ENCODE results near the gene TXK.
"Not testable (repeated sequence)": the region's sequence is repeated elsewhere in the genome, so short reads cannot be mapped to it uniquely, and the experiment has no call there.

TXK gene

DNA sequence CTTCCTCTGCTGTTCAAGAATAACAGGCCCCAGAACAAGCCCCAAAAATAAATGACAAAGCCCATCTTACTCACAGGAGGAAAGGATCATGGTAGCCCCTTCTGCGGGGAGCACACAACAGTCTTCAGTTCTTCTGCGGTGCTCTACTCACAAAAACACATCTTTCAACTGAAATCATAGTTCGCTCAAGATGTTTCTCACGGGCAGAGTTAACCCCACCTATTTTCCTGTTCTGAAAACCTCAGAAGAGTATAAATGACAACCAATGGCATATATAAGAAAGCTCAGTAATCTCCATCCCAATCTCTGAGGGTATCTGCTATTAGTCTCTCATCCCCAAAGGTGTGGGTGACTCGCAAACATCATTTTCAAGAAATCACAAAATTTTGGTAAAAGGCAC is at the start of gene TXK:
Gene TXK, minus strand, starts transcription at position 170 of the 400 bp plus-strand sequence. Its CDS starts 80 bp downstream, at position 90.
- ATAC-seq (peak; percentile 64), DNase-seq (ENCODE audit: low spot score in 2 of 2) (no peak)
- Mint-ChIP-seq H3K4me1 (peaks cover 69% of the 10 kb centered on the region), H3K9me3 (no peaks in the 10 kb centered on the region), H3K4me3 (peak within 1 kb of the TSS; percentile 64), H3K36me3 (peaks cover 22% of the 10 kb centered on the region), H3K27ac (peak within 1 kb of the TSS; percentile 93)

- Mint-ChIP-seq H3K36me3 (no peaks in the 10 kb centered on the region), H3K4me1 (peaks cover 15% of the 10 kb centered on the region), H3K27ac (no peak overlapping the region), H3K4me3 (no peak overlapping the region), H3K9me3 (peaks cover 7% of the 10 kb centered on the region)
- peak; percentile 78 for ATAC-seq
- DNase-seq (ENCODE audit: low spot score in 2 of 2) = no peak
Measured at GRCh38 chr4:48180234-48180633, 46.2 kb upstream of the TXK start.

DNA sequence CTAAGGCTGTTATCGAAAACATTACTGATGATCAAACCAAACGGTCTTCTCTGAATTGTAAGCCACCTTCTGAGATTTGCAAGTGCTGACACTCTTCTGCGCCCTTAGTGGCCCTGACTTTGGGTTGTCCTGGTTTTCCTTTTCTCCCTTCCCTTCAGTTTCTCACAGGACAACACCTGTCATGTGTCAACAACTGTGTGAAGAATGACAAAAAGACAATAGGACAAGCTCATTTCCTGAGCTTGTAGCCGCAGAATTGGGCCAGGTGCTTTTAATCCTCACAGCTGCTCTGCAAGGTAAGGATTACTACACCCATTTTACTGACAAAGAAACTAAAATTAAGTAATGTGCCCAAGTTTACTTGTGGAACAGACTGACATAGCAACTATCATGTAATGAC is 44.9 kb upstream of the TXK start:
- Mint-ChIP-seq H3K4me1 (peaks cover 15% of the 10 kb centered on the region), H3K27ac (no peak overlapping the region), H3K36me3 (no peaks in the 10 kb centered on the region), H3K4me3 (no peak overlapping the region), H3K9me3 (peaks cover 7% of the 10 kb centered on the region)
- ATAC-seq (no peak), DNase-seq (ENCODE audit: low spot score in 2 of 2) (no peak)

- H3K4me1 Mint-ChIP-seq = peaks cover 20% of the 10 kb centered on the region
- ATAC-seq = no peak
- H3K4me3 Mint-ChIP-seq = no peak overlapping the region
- H3K9me3 Mint-ChIP-seq = peaks cover 7% of the 10 kb centered on the region
- no peaks in the 10 kb centered on the region for H3K36me3 Mint-ChIP-seq
- no peak for DNase-seq (ENCODE audit: low spot score in 2 of 2)
- no peak overlapping the region for H3K27ac Mint-ChIP-seq
Measured at GRCh38 chr4:48175806-48176205, 41.8 kb upstream of the TXK start.

DNA sequence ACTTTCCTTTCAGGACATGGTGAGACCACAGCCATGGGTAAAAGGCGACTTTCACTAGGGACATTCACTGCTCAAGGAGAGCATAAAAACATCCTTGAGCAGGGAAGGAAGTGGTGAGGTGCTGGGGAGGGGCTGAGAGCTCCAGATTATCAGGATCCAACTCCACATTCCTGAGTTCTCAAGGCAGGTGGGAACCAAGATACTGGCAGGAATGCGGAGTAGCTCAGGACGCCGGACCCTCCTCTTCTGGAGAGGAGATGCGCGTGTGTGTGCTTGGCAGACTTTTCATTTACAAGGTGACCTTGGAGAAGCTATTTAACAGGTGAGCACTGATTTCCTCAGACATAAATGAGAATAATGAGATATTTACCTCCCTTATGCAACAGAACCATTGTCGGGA is 41.3 kb upstream of the TXK start:
- no peaks in the 10 kb centered on the region for H3K36me3 Mint-ChIP-seq
- peaks cover 15% of the 10 kb centered on the region for H3K4me1 Mint-ChIP-seq
- DNase-seq (ENCODE audit: low spot score in 2 of 2) (no peak), ATAC-seq (no peak)
- H3K4me3 Mint-ChIP-seq = no peak overlapping the region
- H3K27ac Mint-ChIP-seq = no peak overlapping the region
- H3K9me3 Mint-ChIP-seq = peaks cover 7% of the 10 kb centered on the region

DNA sequence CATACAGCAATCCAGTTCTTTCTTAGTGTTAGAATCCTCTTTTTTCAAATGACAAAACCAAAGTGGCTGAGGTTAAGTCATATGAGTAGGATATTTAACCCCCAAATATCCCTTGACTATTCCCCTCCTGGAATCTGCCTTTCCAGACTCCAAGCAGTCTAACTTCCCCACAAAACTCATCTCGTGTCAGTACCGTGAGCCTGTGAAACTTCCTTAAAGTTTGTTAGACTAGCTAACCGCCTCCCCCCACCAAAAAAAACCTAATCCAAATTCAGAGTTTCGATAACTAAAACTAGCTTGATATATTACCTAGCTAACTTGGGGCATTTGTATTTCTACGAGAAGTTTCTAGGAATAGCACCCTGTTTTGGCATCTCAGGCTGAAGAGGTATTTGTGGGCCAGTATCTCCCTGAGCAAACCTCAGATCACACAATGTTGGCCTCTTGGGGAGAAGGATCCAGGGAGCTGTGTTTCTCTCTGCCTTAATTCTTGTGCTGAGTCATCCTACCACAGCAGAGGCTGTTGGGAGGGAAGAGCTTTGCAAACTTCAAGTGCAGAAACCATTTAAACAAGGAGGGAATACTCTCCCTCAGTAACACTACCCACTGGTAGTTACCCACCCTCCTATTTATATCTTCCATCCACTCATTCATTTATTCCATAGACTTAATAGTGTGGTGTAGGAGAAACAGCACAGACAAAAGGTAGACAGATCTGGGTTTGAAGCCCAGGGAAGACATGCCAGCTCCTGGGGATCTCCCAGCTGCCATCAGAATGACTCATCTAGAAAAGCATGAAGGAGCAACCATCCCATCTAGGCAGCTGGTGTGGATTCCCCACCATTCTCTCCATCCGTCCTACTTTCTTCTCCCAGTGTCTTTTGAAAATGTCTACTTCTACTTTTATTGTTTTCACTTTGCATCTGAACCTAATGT is 39.3 kb upstream of the TXK start:
- H3K9me3 Mint-ChIP-seq = peaks cover 7% of the 10 kb centered on the region
- H3K36me3 Mint-ChIP-seq = no peaks in the 10 kb centered on the region
- peak; percentile 34 for ATAC-seq
- DNase-seq (ENCODE audit: low spot score in 2 of 2) = no peak
- H3K4me3 Mint-ChIP-seq = no peak overlapping the region
- H3K27ac Mint-ChIP-seq = peak overlapping the region; percentile 27
- H3K4me1 Mint-ChIP-seq = peaks cover 6% of the 10 kb centered on the region

- DNase-seq (ENCODE audit: low spot score in 2 of 2) = no peak
- Mint-ChIP-seq H3K9me3 (peaks cover under 1% of the 10 kb centered on the region), H3K27ac (no peak overlapping the region), H3K4me3 (no peak overlapping the region), H3K4me1 (peaks cover 10% of the 10 kb centered on the region), H3K36me3 (no peaks in the 10 kb centered on the region)
- no peak for ATAC-seq
Measured at GRCh38 chr4:48172651-48173050, 38.6 kb upstream of the TXK start.

DNA sequence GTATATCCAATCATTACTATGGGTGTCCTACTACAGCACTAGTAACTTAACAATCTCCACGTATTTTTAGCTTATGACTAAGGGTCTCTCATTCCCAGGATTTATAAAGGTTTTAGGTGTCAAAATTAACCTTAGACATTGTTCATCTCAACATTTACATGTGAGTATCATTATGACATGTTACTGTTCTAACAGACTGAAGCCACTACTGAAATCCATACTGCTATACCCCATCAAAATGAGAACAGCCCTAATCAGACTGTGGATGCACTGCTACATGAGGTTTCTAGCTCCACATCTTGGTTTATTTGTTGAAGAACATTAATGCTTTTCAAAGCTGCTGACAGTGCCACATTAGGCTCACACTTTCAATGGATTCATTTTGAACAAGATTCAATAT is 35.6 kb upstream of the TXK start:
- H3K9me3 Mint-ChIP-seq = no peaks in the 10 kb centered on the region
- peaks cover 12% of the 10 kb centered on the region for H3K4me1 Mint-ChIP-seq
- ATAC-seq = peak; percentile 72
- H3K27ac Mint-ChIP-seq = no peak overlapping the region
- H3K36me3 Mint-ChIP-seq = no peaks in the 10 kb centered on the region
- no peak overlapping the region for H3K4me3 Mint-ChIP-seq
- DNase-seq (ENCODE audit: low spot score in 2 of 2) = no peak

GRCh38 chr4:48167538-48168263 is 33.7 kb upstream of the TXK start:
- Mint-ChIP-seq H3K27ac (no peak overlapping the region), H3K9me3 (no peaks in the 10 kb centered on the region), H3K36me3 (no peaks in the 10 kb centered on the region), H3K4me3 (no peak overlapping the region), H3K4me1 (peaks cover 8% of the 10 kb centered on the region)
- ATAC-seq (peak; percentile 83), DNase-seq (ENCODE audit: low spot score in 2 of 2) (no peak)

GRCh38 chr4:48164561-48164960 is 30.5 kb upstream of the TXK start:
- not testable (repeated sequence) for H3K4me3 Mint-ChIP-seq; H3K36me3 Mint-ChIP-seq; ATAC-seq; H3K9me3 Mint-ChIP-seq; DNase-seq (ENCODE audit: low spot score in 2 of 2); H3K27ac Mint-ChIP-seq
- peaks cover 25% of the 10 kb centered on the region for H3K4me1 Mint-ChIP-seq

GRCh38 chr4:48163746-48164145 is 29.7 kb upstream of the TXK start:
- no peaks in the 10 kb centered on the region for H3K9me3 Mint-ChIP-seq
- DNase-seq (ENCODE audit: low spot score in 2 of 2) (no peak), ATAC-seq (no peak)
- peaks cover 31% of the 10 kb centered on the region for H3K4me1 Mint-ChIP-seq
- H3K27ac Mint-ChIP-seq = no peak overlapping the region
- no peaks in the 10 kb centered on the region for H3K36me3 Mint-ChIP-seq
- no peak overlapping the region for H3K4me3 Mint-ChIP-seq

DNA sequence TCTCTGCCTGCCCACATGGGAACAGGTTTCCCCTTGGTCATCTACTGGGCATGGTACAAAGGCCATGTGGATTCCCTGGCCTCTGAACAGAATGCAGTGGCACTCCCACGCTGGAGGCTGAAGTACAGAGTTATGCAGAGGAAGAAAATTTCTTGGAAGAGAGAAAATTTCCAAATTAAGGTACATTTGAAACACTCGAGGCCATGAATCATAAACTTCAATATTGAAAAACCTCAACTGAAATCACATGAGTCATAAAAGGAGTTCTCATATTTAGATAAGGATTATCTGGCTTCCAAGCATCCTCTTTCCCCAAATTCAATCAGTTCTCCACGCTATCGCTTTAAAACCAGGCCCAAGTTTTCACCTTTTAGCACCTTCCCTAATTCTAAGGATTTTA is 28.1 kb upstream of the TXK start:
- no peaks in the 10 kb centered on the region for H3K36me3 Mint-ChIP-seq
- ATAC-seq = peak; percentile 51
- no peaks in the 10 kb centered on the region for H3K9me3 Mint-ChIP-seq
- no peak overlapping the region for H3K27ac Mint-ChIP-seq
- H3K4me3 Mint-ChIP-seq = no peak overlapping the region
- no peak for DNase-seq (ENCODE audit: low spot score in 2 of 2)
- peaks cover 24% of the 10 kb centered on the region for H3K4me1 Mint-ChIP-seq

DNA sequence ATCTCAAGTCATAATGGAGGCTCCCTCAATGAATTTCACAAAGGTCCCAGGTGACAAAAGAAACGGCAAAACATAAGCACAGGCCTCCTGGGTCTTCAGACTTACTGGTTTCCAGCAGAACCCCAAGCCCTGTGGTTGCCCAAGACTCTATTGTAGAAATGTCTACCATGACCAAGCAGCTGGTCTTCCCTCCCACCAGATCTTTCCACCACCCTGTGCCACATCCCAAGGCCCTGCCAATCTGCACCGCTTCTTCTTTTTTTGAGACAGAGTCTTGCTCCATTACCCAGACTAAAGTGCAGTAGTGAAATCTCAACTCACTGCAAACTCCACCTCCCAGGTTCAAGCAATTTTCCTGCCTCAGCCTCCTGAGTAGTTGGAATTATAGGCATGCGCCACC is 23.2 kb upstream of the TXK start:
- DNase-seq (ENCODE audit: low spot score in 2 of 2) = no peak
- Mint-ChIP-seq H3K27ac (no peak overlapping the region), H3K9me3 (peaks cover 13% of the 10 kb centered on the region), H3K4me1 (peaks cover 19% of the 10 kb centered on the region), H3K36me3 (no peaks in the 10 kb centered on the region), H3K4me3 (no peak overlapping the region)
- ATAC-seq = no peak

- Mint-ChIP-seq H3K27ac (no peak overlapping the region), H3K4me3 (no peak overlapping the region), H3K36me3 (no peaks in the 10 kb centered on the region), H3K4me1 (peaks cover 10% of the 10 kb centered on the region), H3K9me3 (peaks cover 13% of the 10 kb centered on the region)
- no peak for ATAC-seq
- no peak for DNase-seq (ENCODE audit: low spot score in 2 of 2)
Measured at GRCh38 chr4:48156423-48156822, 22.4 kb upstream of the TXK start.

- H3K4me1 Mint-ChIP-seq = peaks cover 5% of the 10 kb centered on the region
- H3K36me3 Mint-ChIP-seq = no peaks in the 10 kb centered on the region
- ATAC-seq (peak; percentile 24), DNase-seq (ENCODE audit: low spot score in 2 of 2) (no peak)
- peaks cover 13% of the 10 kb centered on the region for H3K9me3 Mint-ChIP-seq
- H3K4me3 Mint-ChIP-seq = no peak overlapping the region
- no peak overlapping the region for H3K27ac Mint-ChIP-seq
Measured at GRCh38 chr4:48153791-48154550, 19.9 kb upstream of the TXK start.
